ENCODE data around the gene RANBP17.

- TF ChIP-seq, protein P1, sequence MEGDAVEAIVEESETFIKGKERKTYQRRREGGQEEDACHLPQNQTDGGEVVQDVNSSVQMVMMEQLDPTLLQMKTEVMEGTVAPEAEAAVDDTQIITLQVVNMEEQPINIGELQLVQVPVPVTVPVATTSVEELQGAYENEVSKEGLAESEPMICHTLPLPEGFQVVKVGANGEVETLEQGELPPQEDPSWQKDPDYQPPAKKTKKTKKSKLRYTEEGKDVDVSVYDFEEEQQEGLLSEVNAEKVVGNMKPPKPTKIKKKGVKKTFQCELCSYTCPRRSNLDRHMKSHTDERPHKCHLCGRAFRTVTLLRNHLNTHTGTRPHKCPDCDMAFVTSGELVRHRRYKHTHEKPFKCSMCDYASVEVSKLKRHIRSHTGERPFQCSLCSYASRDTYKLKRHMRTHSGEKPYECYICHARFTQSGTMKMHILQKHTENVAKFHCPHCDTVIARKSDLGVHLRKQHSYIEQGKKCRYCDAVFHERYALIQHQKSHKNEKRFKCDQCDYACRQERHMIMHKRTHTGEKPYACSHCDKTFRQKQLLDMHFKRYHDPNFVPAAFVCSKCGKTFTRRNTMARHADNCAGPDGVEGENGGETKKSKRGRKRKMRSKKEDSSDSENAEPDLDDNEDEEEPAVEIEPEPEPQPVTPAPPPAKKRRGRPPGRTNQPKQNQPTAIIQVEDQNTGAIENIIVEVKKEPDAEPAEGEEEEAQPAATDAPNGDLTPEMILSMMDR (IDR thresholded peaks at IDR 0.05) = peak in 4 of 6 experiments; percentile 11 to 48 (median 14)
- TF ChIP-seq EP300 (IDR thresholded peaks at IDR 0.05) = no peak
- no peak for TF ChIP-seq POLR2A (IDR thresholded peaks at IDR 0.05)
Measured at GRCh38 chr5:170896779-170897178, 35.0 kb downstream of the RANBP17 start.
